K562 (cell line): ENCODE results near the gene CACNA2D4. TPM values are rescaled to one million over a fixed set of nuclear protein-coding genes. Genes with fewer than 3 reads are reported as not detected.
A peak's percentile ranks its signal among the peaks of the same experiment; 100 is the strongest.

ENCODE experiments used
- CBX3 ChIP-seq, 2 experiments: IDR thresholded peaks; 1 replicate in 1 of 2; 2 replicates in 1 of 2; pipeline ENCODE4 v1.6.1; 2012; ENCODE audit warnings: inconsistent platforms in 2 of 2, low read length in 2 of 2, borderline replicate concordance in 1 of 2, control low read depth in 1 of 2
- CXXC5 ChIP-seq: fragments of 250-450 bp; sonication (Bioruptor Pico); IDR thresholded peaks from 2 replicates; pipeline ENCODE4 v1.8.0; 2022; ENCODE audit warnings: inconsistent platforms, mild to moderate bottlenecking, moderate library complexity
- HMG20B ChIP-seq: fragments of 250-450 bp; sonication (Bioruptor Pico); IDR thresholded peaks from 2 replicates; pipeline ENCODE4 v1.5.0; 2021; ENCODE audit warnings: mild to moderate bottlenecking
- MAZ ChIP-seq, 2 experiments: fragments of 450-650 bp in 1 of 2; sonication (generic) in 1 of 2; formaldehyde crosslinking; IDR thresholded peaks in 1 of 2; conservative IDR thresholded peaks in 1 of 2; 2 replicates each; pipeline versions ENCODE4 v1.4.0 to v1.5.0; 2020; ENCODE audit warnings: mild to moderate bottlenecking in 1 of 2, missing genetic modification reagents in 1 of 2
- NONO ChIP-seq, 2 experiments: fragments of 200-400 bp in 1 of 2; fragments of 450-650 bp in 1 of 2; formaldehyde crosslinking in 1 of 2; IDR thresholded peaks; 2 replicates each; pipeline ENCODE4 v1.6.1; 2017; ENCODE audit warnings: low read depth in 2 of 2, mild to moderate bottlenecking in 2 of 2, moderate library complexity in 2 of 2, low read length in 1 of 2
- PHF8 ChIP-seq: fragments of 200-600 bp; sonication (generic); IDR thresholded peaks from 2 replicates; pipeline ENCODE4 v1.6.1; 2012; ENCODE audit warnings: mixed run types, mild to moderate bottlenecking, inconsistent platforms, low read length, moderate library complexity, borderline replicate concordance
- RB1 ChIP-seq: fragments of 450-650 bp; IDR thresholded peaks from 2 replicates; pipeline ENCODE4 v1.6.1; 2017; ENCODE audit warnings: low read depth, mild to moderate bottlenecking
- STAT5A ChIP-seq: IDR thresholded peaks from 2 replicates; pipeline ENCODE4 v1.6.1; 2012; ENCODE audit warnings: low read length, inconsistent platforms, borderline replicate concordance
- TAF9B ChIP-seq: fragments of 450-650 bp; IDR thresholded peaks from 2 replicates; pipeline ENCODE4 v1.6.1; 2018; ENCODE audit warnings: mild to moderate bottlenecking; ENCODE audit not compliant: partially characterized antibody
- TBL1XR1 ChIP-seq, 2 experiments: IDR thresholded peaks; 2 replicates each; pipeline ENCODE4 v1.6.1; 2012; ENCODE audit warnings: improper control_type of control experiment in 2 of 2, low read length in 2 of 2, mild to moderate bottlenecking in 1 of 2
- TCF3 ChIP-seq: sonication (generic); formaldehyde crosslinking; IDR thresholded peaks from 2 replicates; pipeline ENCODE4 v1.4.0; 2020; ENCODE audit warnings: mild to moderate bottlenecking, missing genetic modification reagents
- WHSC1 ChIP-seq: IDR thresholded peaks from one replicate; pipeline ENCODE4 v1.6.1; 2012; ENCODE audit warnings: low read length, control low read depth, inconsistent platforms
- ZNF384 ChIP-seq: IDR thresholded peaks from 2 replicates; pipeline ENCODE4 v1.6.1; 2012; ENCODE audit warnings: low read depth, low read length, improper control_type of control experiment
- ZNF41 ChIP-seq: fragments of 250-450 bp; sonication (Bioruptor Pico); conservative IDR thresholded peaks from 2 replicates; pipeline ENCODE4 v1.4.0; 2020; ENCODE audit warnings: mild to moderate bottlenecking
- polyA plus RNA-seq, 8 experiments: library from polyadenylated mRNA; depleted of rRNA in 4 of 8; stranded (reverse) in 5 of 8; unstranded in 3 of 8; fragments of >200 nt; fragmentation: Nextera tagmentation in 2 of 8; fragmentation: Illumina TruSeq in 1 of 8; extraction: Ambion mirVana in 2 of 8; extraction: Trizol in 1 of 8; gene quantifications; 2 replicates each; pipeline versions ENCODE4 v1.2.1 to v1.2.3, GENCODE V29; 2011 to 2014; ENCODE audit warnings: inconsistent platforms in 1 of 8, missing spikeins in 1 of 8
- total RNA-seq, 7 experiments: library from RNA; depleted of rRNA in 6 of 7; stranded (reverse); fragments of >200 nt in 6 of 7; fragmentation: Illumina TruSeq in 2 of 7; extraction: Trizol in 2 of 7; gene quantifications; 2 replicates each; pipeline versions ENCODE4 v1.2.1 to v1.2.3, GENCODE V29; 2011 to 2021; ENCODE audit warnings: low replicate concordance in 1 of 7
- TF ChIP-seq, protein P1 (sequence below): fragments of 450-650 bp; IDR thresholded peaks from 2 replicates; pipeline ENCODE4 v1.6.1; 2016; ENCODE audit warnings: borderline replicate concordance
- TF ChIP-seq, protein P2 (sequence below): fragments of 200-400 bp; formaldehyde crosslinking; IDR thresholded peaks from 2 replicates; pipeline ENCODE4 v1.6.1; 2017; ENCODE audit warnings: mild to moderate bottlenecking, low read depth, low read length, moderate library complexity
- TF ChIP-seq, protein P3 (sequence below): IDR thresholded peaks from 2 replicates; pipeline ENCODE4 v1.6.1; 2011; ENCODE audit warnings: borderline replicate concordance, low read depth, mild to moderate bottlenecking, moderate library complexity, low read length; ENCODE audit not compliant: insufficient read depth, poor library complexity, severe bottlenecking
- TF ChIP-seq, protein P4 (sequence below): fragments of 450-650 bp; IDR thresholded peaks from 2 replicates; pipeline ENCODE4 v1.6.1; 2016; ENCODE audit warnings: missing biosample characterization, missing genetic modification characterization
- TF ChIP-seq, protein P5 (sequence below): fragments of 450-650 bp; IDR thresholded peaks from 2 replicates; pipeline ENCODE4 v1.6.1; 2016

CACNA2D4 gene
- total and polyA plus RNA-seq, 9 of the 15 experiments (the other 6 are each of a cell fraction or from before 2014, with no cell fraction given), result 0.04 to 0.69 (median 0.40) TPM; not detected in 3

DNA sequence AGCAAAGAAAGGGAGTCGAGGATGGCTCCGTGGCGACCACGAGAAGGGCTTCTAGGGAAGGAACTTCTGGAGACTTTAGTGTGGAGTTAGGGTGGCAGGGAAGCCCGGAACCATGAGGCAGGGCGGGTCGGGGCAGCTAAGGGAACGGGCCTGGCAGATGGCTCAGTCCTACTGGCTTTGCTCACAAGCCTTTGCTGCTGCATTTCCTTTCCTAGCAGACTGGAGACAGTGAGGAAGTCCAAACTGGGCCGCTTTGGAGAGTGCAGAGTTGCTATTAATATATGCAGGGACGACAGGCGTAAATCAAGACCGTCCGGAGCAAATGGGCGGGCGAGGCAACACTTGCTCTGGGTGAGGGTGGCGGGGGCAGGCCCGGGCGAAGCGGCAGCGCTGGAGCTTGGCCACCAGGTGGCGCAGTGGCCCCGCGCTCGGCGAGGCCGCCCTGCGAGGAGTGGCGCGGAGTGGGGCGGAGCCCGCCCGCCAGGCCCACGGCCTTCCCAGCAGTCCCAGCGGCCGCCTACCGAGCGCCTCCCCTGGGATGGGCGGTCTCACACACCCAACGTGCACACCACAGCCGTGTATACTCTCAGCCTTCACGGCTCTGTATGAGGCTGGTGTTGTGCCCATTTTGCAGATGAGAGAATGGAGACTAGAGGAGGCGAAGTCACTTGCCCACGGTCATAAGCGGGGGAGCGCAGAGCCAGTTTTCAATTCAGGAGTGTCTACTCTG lies 122.5 kb downstream of the CACNA2D4 start (continued):
- TF ChIP-seq, protein P1, sequence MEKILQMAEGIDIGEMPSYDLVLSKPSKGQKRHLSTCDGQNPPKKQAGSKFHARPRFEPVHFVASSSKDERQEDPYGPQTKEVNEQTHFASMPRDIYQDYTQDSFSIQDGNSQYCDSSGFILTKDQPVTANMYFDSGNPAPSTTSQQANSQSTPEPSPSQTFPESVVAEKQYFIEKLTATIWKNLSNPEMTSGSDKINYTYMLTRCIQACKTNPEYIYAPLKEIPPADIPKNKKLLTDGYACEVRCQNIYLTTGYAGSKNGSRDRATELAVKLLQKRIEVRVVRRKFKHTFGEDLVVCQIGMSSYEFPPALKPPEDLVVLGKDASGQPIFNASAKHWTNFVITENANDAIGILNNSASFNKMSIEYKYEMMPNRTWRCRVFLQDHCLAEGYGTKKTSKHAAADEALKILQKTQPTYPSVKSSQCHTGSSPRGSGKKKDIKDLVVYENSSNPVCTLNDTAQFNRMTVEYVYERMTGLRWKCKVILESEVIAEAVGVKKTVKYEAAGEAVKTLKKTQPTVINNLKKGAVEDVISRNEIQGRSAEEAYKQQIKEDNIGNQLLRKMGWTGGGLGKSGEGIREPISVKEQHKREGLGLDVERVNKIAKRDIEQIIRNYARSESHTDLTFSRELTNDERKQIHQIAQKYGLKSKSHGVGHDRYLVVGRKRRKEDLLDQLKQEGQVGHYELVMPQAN, result no peak
- TF ChIP-seq CBX3 (IDR thresholded peaks at IDR 0.05; ENCODE audit: borderline replicate concordance in 1 of 2, low read length in 2 of 2), result no peak
- peak; percentile 14; the same call in 1 of the 2 replicates for TF ChIP-seq PHF8
- TF ChIP-seq, protein P2, sequence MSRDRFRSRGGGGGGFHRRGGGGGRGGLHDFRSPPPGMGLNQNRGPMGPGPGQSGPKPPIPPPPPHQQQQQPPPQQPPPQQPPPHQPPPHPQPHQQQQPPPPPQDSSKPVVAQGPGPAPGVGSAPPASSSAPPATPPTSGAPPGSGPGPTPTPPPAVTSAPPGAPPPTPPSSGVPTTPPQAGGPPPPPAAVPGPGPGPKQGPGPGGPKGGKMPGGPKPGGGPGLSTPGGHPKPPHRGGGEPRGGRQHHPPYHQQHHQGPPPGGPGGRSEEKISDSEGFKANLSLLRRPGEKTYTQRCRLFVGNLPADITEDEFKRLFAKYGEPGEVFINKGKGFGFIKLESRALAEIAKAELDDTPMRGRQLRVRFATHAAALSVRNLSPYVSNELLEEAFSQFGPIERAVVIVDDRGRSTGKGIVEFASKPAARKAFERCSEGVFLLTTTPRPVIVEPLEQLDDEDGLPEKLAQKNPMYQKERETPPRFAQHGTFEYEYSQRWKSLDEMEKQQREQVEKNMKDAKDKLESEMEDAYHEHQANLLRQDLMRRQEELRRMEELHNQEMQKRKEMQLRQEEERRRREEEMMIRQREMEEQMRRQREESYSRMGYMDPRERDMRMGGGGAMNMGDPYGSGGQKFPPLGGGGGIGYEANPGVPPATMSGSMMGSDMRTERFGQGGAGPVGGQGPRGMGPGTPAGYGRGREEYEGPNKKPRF, result no peak
- no peak for TF ChIP-seq HMG20B (CRISPR knock-in tag)
- peak in 1 of 2 experiments; percentile 71; a peak in 1 of 4 replicates for TF ChIP-seq NONO (IDR thresholded peaks at IDR 0.05; ENCODE audit: low read depth in 2 of 2, low read length in 1 of 2)
- no peak for TF ChIP-seq TAF9B
- no peak for TF ChIP-seq ZNF384
- TF ChIP-seq, protein P3, sequence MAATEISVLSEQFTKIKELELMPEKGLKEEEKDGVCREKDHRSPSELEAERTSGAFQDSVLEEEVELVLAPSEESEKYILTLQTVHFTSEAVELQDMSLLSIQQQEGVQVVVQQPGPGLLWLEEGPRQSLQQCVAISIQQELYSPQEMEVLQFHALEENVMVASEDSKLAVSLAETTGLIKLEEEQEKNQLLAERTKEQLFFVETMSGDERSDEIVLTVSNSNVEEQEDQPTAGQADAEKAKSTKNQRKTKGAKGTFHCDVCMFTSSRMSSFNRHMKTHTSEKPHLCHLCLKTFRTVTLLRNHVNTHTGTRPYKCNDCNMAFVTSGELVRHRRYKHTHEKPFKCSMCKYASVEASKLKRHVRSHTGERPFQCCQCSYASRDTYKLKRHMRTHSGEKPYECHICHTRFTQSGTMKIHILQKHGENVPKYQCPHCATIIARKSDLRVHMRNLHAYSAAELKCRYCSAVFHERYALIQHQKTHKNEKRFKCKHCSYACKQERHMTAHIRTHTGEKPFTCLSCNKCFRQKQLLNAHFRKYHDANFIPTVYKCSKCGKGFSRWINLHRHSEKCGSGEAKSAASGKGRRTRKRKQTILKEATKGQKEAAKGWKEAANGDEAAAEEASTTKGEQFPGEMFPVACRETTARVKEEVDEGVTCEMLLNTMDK, result peak; percentile 52
- TF ChIP-seq TCF3, result no peak; the same call in 1 of the 2 replicates
- TF ChIP-seq CXXC5, result peak; percentile 72
- peak; percentile 96 for TF ChIP-seq RB1
- TF ChIP-seq STAT5A, result no peak
- TF ChIP-seq, protein P4, sequence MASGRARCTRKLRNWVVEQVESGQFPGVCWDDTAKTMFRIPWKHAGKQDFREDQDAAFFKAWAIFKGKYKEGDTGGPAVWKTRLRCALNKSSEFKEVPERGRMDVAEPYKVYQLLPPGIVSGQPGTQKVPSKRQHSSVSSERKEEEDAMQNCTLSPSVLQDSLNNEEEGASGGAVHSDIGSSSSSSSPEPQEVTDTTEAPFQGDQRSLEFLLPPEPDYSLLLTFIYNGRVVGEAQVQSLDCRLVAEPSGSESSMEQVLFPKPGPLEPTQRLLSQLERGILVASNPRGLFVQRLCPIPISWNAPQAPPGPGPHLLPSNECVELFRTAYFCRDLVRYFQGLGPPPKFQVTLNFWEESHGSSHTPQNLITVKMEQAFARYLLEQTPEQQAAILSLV (tag), result no peak
- no peak for TF ChIP-seq TBL1XR1 (IDR thresholded peaks at IDR 0.05; ENCODE audit: low read length in 2 of 2)
- TF ChIP-seq WHSC1, result no peak
- TF ChIP-seq, protein P5, sequence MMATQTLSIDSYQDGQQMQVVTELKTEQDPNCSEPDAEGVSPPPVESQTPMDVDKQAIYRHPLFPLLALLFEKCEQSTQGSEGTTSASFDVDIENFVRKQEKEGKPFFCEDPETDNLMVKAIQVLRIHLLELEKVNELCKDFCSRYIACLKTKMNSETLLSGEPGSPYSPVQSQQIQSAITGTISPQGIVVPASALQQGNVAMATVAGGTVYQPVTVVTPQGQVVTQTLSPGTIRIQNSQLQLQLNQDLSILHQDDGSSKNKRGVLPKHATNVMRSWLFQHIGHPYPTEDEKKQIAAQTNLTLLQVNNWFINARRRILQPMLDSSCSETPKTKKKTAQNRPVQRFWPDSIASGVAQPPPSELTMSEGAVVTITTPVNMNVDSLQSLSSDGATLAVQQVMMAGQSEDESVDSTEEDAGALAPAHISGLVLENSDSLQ, result peak; percentile 38; the same call in 1 of the 2 replicates
- TF ChIP-seq ZNF41 (CRISPR knock-in tag), result no peak
- TF ChIP-seq MAZ (CRISPR knock-in tag; conservative IDR thresholded peaks at IDR 0.05 in 1 of 2, IDR thresholded peaks at IDR 0.05 in 1 of 2), result peak; percentile 56 to 71
